SK-N-MC (cell line): ENCODE results near the gene TRPM4.

ENCODE experiments used
- DNase-seq: peaks from one replicate; pipeline ENCODE4 v3.0.0-alpha.2; 2011; ENCODE audit warnings: low read depth, low spot score
- H3K27ac ChIP-seq: fragments of 200-600 bp; sonication (generic); 2 replicates; pipeline ENCODE4 v1.5.1; 2016; ENCODE audit warnings: mixed run types
- H3K36me3 ChIP-seq: fragments of 200-600 bp; sonication (generic); 2 replicates; pipeline ENCODE4 v1.6.1; 2017; ENCODE audit warnings: antibody characterized with exemption, low read length, mixed read lengths; ENCODE audit not compliant: insufficient read depth
- H3K4me3 ChIP-seq: fragments of 200-600 bp; sonication (generic); 2 replicates; pipeline ENCODE4 v1.5.1; 2016
- H3K9ac ChIP-seq: fragments of 200-600 bp; sonication (generic); 2 replicates; pipeline ENCODE4 v1.8.0; 2017; ENCODE audit warnings: mixed run types, mixed read lengths; ENCODE audit not compliant: insufficient read length
- H3K9me3 ChIP-seq: fragments of 200-600 bp; sonication (generic); 2 replicates; pipeline ENCODE4 v1.6.1; 2017; ENCODE audit warnings: low read depth, mild to moderate bottlenecking, antibody characterized with exemption, low read length, moderate library complexity, mixed read lengths
- EZH2 ChIP-seq: fragments of 200-600 bp; sonication (generic); IDR thresholded peaks from one replicate; pipeline ENCODE4 v1.6.1; 2017; ENCODE audit warnings: antibody characterized with exemption
- FOXP2 ChIP-seq: optimal IDR thresholded peaks from 2 replicates; pipeline ENCODE3; 2011; ENCODE audit warnings: mild to moderate bottlenecking, moderate library complexity; ENCODE audit not compliant: insufficient read depth; ENCODE audit errors: extremely low read length, control extremely low read depth
- POLR2AphosphoS5 ChIP-seq: IDR thresholded peaks from 2 replicates; pipeline ENCODE4 v1.6.1; 2012; ENCODE audit warnings: mild to moderate bottlenecking, low read depth, low read length, borderline replicate concordance

The TRPM4 gene

DNA sequence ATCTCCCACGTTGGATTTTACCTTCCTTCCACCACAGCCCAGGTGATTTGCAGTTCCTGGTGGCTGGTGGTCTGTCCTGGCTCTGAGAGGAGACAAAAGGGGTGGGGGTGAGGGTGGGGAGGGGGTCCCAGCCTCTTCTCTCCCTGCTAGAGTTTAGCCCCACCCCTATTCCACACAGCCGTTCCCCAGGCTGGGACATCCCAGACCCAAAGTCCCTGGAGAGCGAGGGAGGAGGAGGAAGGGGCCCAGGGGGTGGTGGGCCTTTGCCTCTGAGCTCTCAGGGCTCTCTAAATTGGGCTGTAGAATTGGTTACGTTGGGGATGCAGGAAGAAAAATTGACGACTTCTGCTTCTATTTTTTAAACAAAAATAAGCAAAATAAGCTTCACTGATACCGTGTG is 85.5 kb downstream of the TRPM4 start:
- no peak overlapping the region for H3K9ac ChIP-seq
- DNase-seq: no peak
- no peak for TF ChIP-seq POLR2AphosphoS5
- TF ChIP-seq EZH2: no peak
- TF ChIP-seq FOXP2: no peak
- peaks cover 71% of the 10 kb centered on the region for H3K36me3 ChIP-seq
- no peak overlapping the region for H3K27ac ChIP-seq
- no peak overlapping the region for H3K4me3 ChIP-seq
- no peaks in the 10 kb centered on the region for H3K9me3 ChIP-seq

DNA sequence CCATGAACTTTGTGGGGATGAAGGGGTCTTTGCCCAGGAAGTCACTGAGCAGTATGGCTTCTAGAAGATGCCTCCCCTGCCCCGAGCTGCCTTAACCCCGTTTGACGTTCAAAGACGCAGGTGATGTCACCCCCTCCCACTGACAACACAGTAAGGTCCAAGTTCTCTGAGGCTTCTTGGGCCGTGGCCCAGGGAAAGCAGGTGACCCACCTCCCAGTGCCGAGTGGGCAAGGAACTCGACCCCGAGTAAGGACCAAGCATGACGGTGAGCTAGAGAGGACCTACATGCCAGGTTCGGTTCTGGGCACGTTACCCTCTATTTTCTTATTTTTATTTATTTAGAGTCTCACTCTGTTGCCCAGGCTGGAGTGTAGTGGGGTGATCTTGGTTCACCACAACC is 86.1 kb downstream of the TRPM4 start:
- Histone ChIP-seq H3K9ac (no peak overlapping the region), H3K9me3 (no peaks in the 10 kb centered on the region), H3K27ac (no peak overlapping the region), H3K36me3 (peaks cover 71% of the 10 kb centered on the region), H3K4me3 (no peak overlapping the region)
- DNase-seq: no peak
- TF ChIP-seq FOXP2 (no peak), POLR2AphosphoS5 (no peak), EZH2 (no peak)

DNA sequence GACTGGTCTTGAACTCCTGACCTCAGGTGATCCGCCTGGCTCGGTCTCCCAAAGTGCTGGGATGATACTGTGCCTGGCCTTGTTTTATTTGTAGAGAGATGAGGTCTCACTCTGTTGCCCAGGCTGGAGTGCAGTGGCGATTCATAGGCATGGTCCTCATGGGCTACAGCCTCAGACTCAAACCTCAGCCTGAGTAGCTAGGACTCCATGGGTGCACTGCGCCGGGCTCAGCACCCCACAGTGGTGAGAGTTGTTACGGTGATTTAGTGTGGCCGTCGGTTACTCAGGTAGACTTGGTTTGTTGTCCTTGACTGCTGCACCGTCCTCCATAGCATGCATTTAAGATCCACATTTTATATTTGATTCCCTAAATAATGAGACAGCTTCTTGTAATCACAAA is 86.7 kb downstream of the TRPM4 start:
- Histone ChIP-seq H3K27ac (no peak overlapping the region), H3K9me3 (no peaks in the 10 kb centered on the region), H3K4me3 (no peak overlapping the region), H3K9ac (no peak overlapping the region), H3K36me3 (peaks cover 71% of the 10 kb centered on the region)
- DNase-seq: no peak
- TF ChIP-seq POLR2AphosphoS5: no peak
- TF ChIP-seq EZH2: no peak
- no peak for TF ChIP-seq FOXP2

DNA sequence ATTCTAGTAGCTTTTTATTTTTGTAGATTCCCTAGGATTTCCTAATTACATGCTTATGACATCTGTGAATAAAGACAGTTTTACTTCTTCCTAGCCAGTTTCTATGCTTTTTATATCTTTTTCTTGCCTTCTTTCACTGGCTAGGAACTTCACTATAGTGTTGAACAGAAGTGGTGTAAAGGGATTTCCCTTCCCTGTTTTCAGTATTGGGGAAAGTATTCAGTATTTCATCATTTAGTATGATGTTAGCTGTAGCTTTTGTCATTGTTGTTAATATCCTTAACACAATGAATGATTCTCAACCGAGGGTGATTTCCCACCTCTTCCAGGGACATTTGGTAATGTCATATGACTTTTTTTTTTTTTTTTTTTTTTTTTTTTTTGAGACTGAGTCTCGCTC is 90.1 kb downstream of the TRPM4 start:
- TF ChIP-seq FOXP2: no peak
- TF ChIP-seq EZH2: no peak
- no peak for TF ChIP-seq POLR2AphosphoS5
- H3K9ac ChIP-seq: no peak overlapping the region
- peaks cover 84% of the 10 kb centered on the region for H3K36me3 ChIP-seq
- no peak for DNase-seq
- no peaks in the 10 kb centered on the region for H3K9me3 ChIP-seq
- H3K4me3 ChIP-seq: no peak overlapping the region
- 0 out of 2 replicates have a peak overlapping the region, but pooled peaks have one; percentile 7 for H3K27ac ChIP-seq

DNA sequence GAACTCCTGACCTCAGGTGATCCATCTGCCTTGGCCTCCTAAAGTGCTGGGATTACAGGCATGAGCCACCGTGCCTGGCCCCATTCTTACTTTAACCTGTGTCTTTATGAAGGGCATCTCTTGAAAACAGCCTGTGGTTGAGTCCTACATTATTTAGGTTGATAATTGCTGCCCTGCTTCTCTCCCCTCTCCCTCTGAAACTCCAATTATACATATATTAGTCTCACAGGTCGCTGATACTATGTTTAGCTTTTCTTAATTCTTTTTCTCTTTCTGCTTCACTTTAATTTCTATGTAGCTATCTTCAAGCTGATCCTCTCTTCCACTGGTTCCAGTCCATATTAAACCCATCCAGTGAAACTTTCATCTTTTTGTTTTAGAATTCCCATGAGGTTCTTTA is 92.3 kb downstream of the TRPM4 start:
- TF ChIP-seq EZH2 (no peak), FOXP2 (no peak), POLR2AphosphoS5 (no peak)
- H3K9me3 ChIP-seq: no peaks in the 10 kb centered on the region
- DNase-seq: no peak
- H3K4me3 ChIP-seq: no peak overlapping the region
- no peak overlapping the region for H3K9ac ChIP-seq
- H3K27ac ChIP-seq: no peak overlapping the region
- peaks cover 77% of the 10 kb centered on the region for H3K36me3 ChIP-seq

DNA sequence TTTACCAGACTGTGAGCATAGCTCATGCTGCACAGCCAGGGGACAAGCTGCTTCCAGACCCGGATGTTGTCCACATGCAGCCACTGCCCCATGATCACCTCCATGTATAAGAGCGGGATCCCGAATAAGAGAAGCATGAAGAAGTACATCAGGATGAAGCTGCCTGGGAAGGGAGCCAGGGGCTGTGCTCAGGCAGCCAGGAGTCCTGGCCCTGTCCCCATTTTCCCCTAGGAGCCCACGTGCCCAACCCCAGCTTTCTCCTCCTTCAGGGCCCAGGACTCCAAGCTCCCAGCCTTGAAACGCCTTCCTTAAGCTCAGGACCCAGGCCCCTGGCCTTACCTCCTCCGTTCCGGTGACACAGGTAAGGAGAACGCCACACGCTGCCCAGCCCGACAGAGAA is 98.1 kb downstream of the TRPM4 start:
- TF ChIP-seq FOXP2 (no peak), EZH2 (no peak), POLR2AphosphoS5 (no peak)
- no peak for DNase-seq

DNA sequence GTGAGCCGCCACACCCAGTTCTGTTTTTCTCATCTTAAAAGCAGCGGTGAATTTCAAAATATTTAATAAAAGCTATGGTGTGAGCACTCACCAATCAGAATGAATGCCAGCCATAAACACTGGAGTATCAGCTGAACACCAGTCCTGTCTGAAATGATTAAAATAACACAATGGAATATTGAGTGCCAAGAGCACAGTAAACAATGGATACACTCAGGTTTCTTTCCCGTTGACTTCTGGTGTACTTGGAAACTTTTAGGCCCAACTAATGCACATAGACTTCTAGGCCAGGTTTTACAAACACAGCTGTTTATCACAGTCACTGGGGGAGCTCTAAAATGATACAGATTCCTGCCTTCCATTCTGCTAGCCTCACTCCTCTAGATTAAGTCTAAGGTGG is 99.1 kb downstream of the TRPM4 start:
- H3K9ac ChIP-seq: no peak overlapping the region
- peaks cover 32% of the 10 kb centered on the region for H3K36me3 ChIP-seq
- no peak overlapping the region for H3K27ac ChIP-seq
- TF ChIP-seq EZH2 (no peak), FOXP2 (no peak), POLR2AphosphoS5 (no peak)
- DNase-seq: no peak
- H3K4me3 ChIP-seq: no peak overlapping the region
- peaks cover 8% of the 10 kb centered on the region; the same call in 1 of the 2 replicates for H3K9me3 ChIP-seq

More for the DNA sequence above, 98.1 kb downstream of the TRPM4 start:
- Histone ChIP-seq H3K9me3 (peaks cover 8% of the 10 kb centered on the region; the same call in 1 of the 2 replicates), H3K27ac (no peak overlapping the region), H3K4me3 (no peak overlapping the region), H3K36me3 (peaks cover 42% of the 10 kb centered on the region), H3K9ac (no peak overlapping the region)
